H1 (cell line): ENCODE results near the gene TPSAB1. TPM values are rescaled to one million over a fixed set of nuclear protein-coding genes. Genes with fewer than 3 reads are reported as not detected.

Experiments
- CTCF ChIA-PET: fragments of 300-600 bp; sonication (Branson Sonifier 250); formaldehyde crosslinking; loops from one replicate; lab custom pipeline; 2021; ENCODE audit not compliant: partially characterized antibody; lab: Charles Lee
- POLR2A ChIA-PET: fragments of 300-600 bp; sonication (Branson Sonifier 250); formaldehyde crosslinking; loops from one replicate; lab custom pipeline; 2021; ENCODE audit warnings: inconsistent platforms; ENCODE audit not compliant: partially characterized antibody; lab: Charles Lee
- DNase-seq, 2 experiments: peaks; one replicate each; pipeline versions ENCODE4 v3.0.0 to v3.0.0-alpha.2; 2010 to 2022; ENCODE audit warnings: low spot score in 2 of 2, low read depth in 1 of 2, mixed read lengths in 1 of 2
- FAIRE-seq: peaks from 2 replicates; lab custom pipeline; 2011; peaks lifted over from hg19 to GRCh38; lab: Jason Lieb, UNC
- H2AFZ ChIP-seq: 2 replicates; pipeline ENCODE4 v1.8.1; 2012; ENCODE audit warnings: low read length, inconsistent platforms
- H2AK5ac ChIP-seq: 2 replicates; pipeline ENCODE4 v1.6.1; 2013; ENCODE audit warnings: low read depth, low read length
- H2BK120ac ChIP-seq: replicated peaks from 2 replicates; pipeline ENCODE3; 2013; ENCODE audit warnings: low read depth, low read length, inconsistent platforms
- H2BK12ac ChIP-seq: 2 replicates; pipeline ENCODE4 v1.6.1; 2013; ENCODE audit warnings: low read depth, low read length
- H2BK15ac ChIP-seq: 2 replicates; pipeline ENCODE4 v1.6.1; 2013; ENCODE audit warnings: low read length
- H2BK20ac ChIP-seq: 2 replicates; pipeline ENCODE4 v1.6.1; 2013; ENCODE audit warnings: low read length
- H2BK5ac ChIP-seq: 2 replicates; pipeline ENCODE4 v1.6.1; 2013; ENCODE audit warnings: low read depth, low read length
- H3K14ac ChIP-seq: 2 replicates; pipeline ENCODE4 v1.6.1; 2013; ENCODE audit warnings: inconsistent platforms; ENCODE audit not compliant: insufficient read length
- H3K18ac ChIP-seq: 2 replicates; pipeline ENCODE4 v1.6.1; 2013; ENCODE audit warnings: low read length; ENCODE audit errors: extremely low read depth
- H3K23ac ChIP-seq: 2 replicates; pipeline ENCODE4 v1.6.1; 2013; ENCODE audit warnings: inconsistent platforms; ENCODE audit not compliant: insufficient read length
- H3K23me2 ChIP-seq: 2 replicates; pipeline ENCODE4 v1.6.1; 2013; ENCODE audit warnings: low read depth, low read length
- H3K27ac ChIP-seq: 2 replicates; pipeline ENCODE4 v1.6.1; 2011; ENCODE audit warnings: low read depth, low read length, inconsistent platforms
- H3K27me3 ChIP-seq, 4 experiments: replicated peaks in 1 of 4; 1 replicate in 1 of 4; 2 replicates in 3 of 4; pipeline versions ENCODE4 v1.6.1 to v1.8.1; 2011 to 2013; ENCODE audit warnings: low read length in 3 of 4, mild to moderate bottlenecking in 3 of 4, inconsistent platforms in 2 of 4, mixed read lengths in 2 of 4, moderate library complexity in 1 of 4; ENCODE audit not compliant: control insufficient read depth in 3 of 4, insufficient read depth in 3 of 4; ENCODE audit errors: extremely low read depth in 1 of 4
- H3K36me3 ChIP-seq, 4 experiments: 2 replicates each; pipeline versions ENCODE4 v1.6.1 to v1.8.1; 2011 to 2013; ENCODE audit warnings: mild to moderate bottlenecking in 4 of 4, low read length in 3 of 4, moderate library complexity in 2 of 4, control low read depth in 1 of 4, inconsistent platforms in 1 of 4; ENCODE audit not compliant: insufficient read depth in 4 of 4, control insufficient read depth in 2 of 4
- H3K4ac ChIP-seq: replicated peaks from 2 replicates; pipeline ENCODE3; 2013; ENCODE audit warnings: low read length, low read depth, mixed read lengths, inconsistent platforms; ENCODE audit not compliant: insufficient read length
- H3K4me1 ChIP-seq, 4 experiments: replicated peaks in 1 of 4; 1 replicate in 1 of 4; 2 replicates in 3 of 4; pipeline versions ENCODE4 v1.6.1 to v1.8.1; 2011 to 2013; ENCODE audit warnings: low read length in 3 of 4, inconsistent platforms in 2 of 4, mixed read lengths in 1 of 4; ENCODE audit not compliant: insufficient read depth in 4 of 4, control insufficient read depth in 3 of 4
- H3K4me2 ChIP-seq, 2 experiments: 2 replicates each; pipeline versions ENCODE4 v1.6.1 to v1.8.1; 2011 to 2013; ENCODE audit warnings: low read depth in 2 of 2, low read length in 2 of 2, control low read depth in 1 of 2, inconsistent platforms in 1 of 2, mild to moderate bottlenecking in 1 of 2; ENCODE audit not compliant: insufficient read depth in 1 of 2
- H3K4me3 ChIP-seq, 4 experiments: fragments of 200-600, 300-600 bp in 1 of 4; sonication (generic), shearing (Covaris generic), sonication (Bioruptor Twin) in 1 of 4; 2 replicates each; pipeline versions ENCODE4 v1.5.1 to v1.8.1; 2011 to 2016; ENCODE audit warnings: low read length in 4 of 4, low read depth in 3 of 4, control low read depth in 2 of 4, inconsistent platforms in 2 of 4, mild to moderate bottlenecking in 2 of 4, mixed read lengths in 1 of 4, moderate library complexity in 1 of 4; ENCODE audit not compliant: insufficient read depth in 2 of 4; ENCODE audit errors: extremely low read depth in 1 of 4
- H3K56ac ChIP-seq: replicated peaks from 2 replicates; pipeline ENCODE3; 2013; ENCODE audit warnings: low read depth, mild to moderate bottlenecking, mixed read lengths, low read length, inconsistent platforms; ENCODE audit not compliant: insufficient read length
- H3K79me1 ChIP-seq: 2 replicates; pipeline ENCODE4 v1.6.1; 2013; ENCODE audit warnings: low read depth, low read length, control low read depth
- H3K79me2 ChIP-seq, 2 experiments: 2 replicates each; pipeline versions ENCODE4 v1.6.1 to v1.8.1; 2012 to 2013; ENCODE audit warnings: low read length in 2 of 2, mild to moderate bottlenecking in 2 of 2, inconsistent platforms in 1 of 2; ENCODE audit not compliant: insufficient read depth in 2 of 2, control insufficient read depth in 1 of 2
- H3K9ac ChIP-seq, 4 experiments: replicated peaks in 1 of 4; 1 replicate in 1 of 4; 2 replicates in 3 of 4; pipeline versions ENCODE4 v1.6.1 to v1.8.1; 2011 to 2013; ENCODE audit warnings: low read depth in 3 of 4, low read length in 3 of 4, control low read depth in 2 of 4, mild to moderate bottlenecking in 2 of 4, moderate library complexity in 2 of 4, inconsistent platforms in 1 of 4; ENCODE audit errors: extremely low read depth in 1 of 4
- H3K9me3 ChIP-seq, 2 experiments: 2 replicates each; pipeline versions ENCODE4 v1.6.1 to v1.8.1; 2012 to 2013; ENCODE audit warnings: mild to moderate bottlenecking in 2 of 2, moderate library complexity in 2 of 2, control low read depth in 1 of 2, inconsistent platforms in 1 of 2, low read depth in 1 of 2, low read length in 1 of 2, mixed read lengths in 1 of 2; ENCODE audit not compliant: insufficient read depth in 2 of 2
- H4K20me1 ChIP-seq, 2 experiments: replicated peaks in 1 of 2; 2 replicates each; pipeline versions ENCODE3 to v1.8.1; 2011 to 2013; ENCODE audit warnings: inconsistent platforms in 2 of 2, low read length in 2 of 2, mild to moderate bottlenecking in 1 of 2; ENCODE audit not compliant: insufficient read depth in 2 of 2, control insufficient read depth in 1 of 2
- H4K5ac ChIP-seq: 2 replicates; pipeline ENCODE4 v1.6.1; 2013; ENCODE audit warnings: low read length, low read depth, mixed read lengths, inconsistent platforms; ENCODE audit not compliant: insufficient read length
- H4K8ac ChIP-seq: 2 replicates; pipeline ENCODE4 v1.8.0; 2013; ENCODE audit warnings: mild to moderate bottlenecking, moderate library complexity, low read length, inconsistent platforms; ENCODE audit not compliant: insufficient read depth; ENCODE audit errors: extremely low read depth
- H4K91ac ChIP-seq: replicated peaks from 2 replicates; pipeline ENCODE3; 2013; ENCODE audit warnings: low read length, mixed read lengths, inconsistent platforms; ENCODE audit not compliant: insufficient read length
- ATF2 ChIP-seq: IDR thresholded peaks from 2 replicates; pipeline ENCODE4 v1.6.1; 2012; ENCODE audit warnings: low read length, inconsistent platforms
- ATF3 ChIP-seq: IDR thresholded peaks from 2 replicates; pipeline ENCODE4 v1.6.1; 2011; ENCODE audit warnings: low read depth, mild to moderate bottlenecking, low read length; ENCODE audit not compliant: insufficient read depth
- CBX5 ChIP-seq: fragments of 300-800, 300-1000 bp; sonication (generic); IDR thresholded peaks from 2 replicates; pipeline ENCODE4 v1.7.1; 2016; ENCODE audit warnings: antibody characterized with exemption, low read length, low read depth
- POU5F1 ChIP-seq: IDR thresholded peaks from 2 replicates; pipeline ENCODE4 v1.6.1; 2011; ENCODE audit warnings: low read depth, mild to moderate bottlenecking, low read length, moderate library complexity
- SAP30 ChIP-seq: fragments of 300-600 bp; sonication (generic); IDR thresholded peaks from 2 replicates; pipeline ENCODE4 v1.7.1; 2012; ENCODE audit warnings: low read length, moderate library complexity, mild to moderate bottlenecking, inconsistent platforms; ENCODE audit not compliant: insufficient read depth, insufficient replicate concordance
- SP1 ChIP-seq: IDR thresholded peaks from 2 replicates; pipeline ENCODE4 v1.6.1; 2011; ENCODE audit warnings: low read depth, low read length
- SRF ChIP-seq: IDR thresholded peaks from 2 replicates; pipeline ENCODE4 v1.6.1; 2011; ENCODE audit warnings: mild to moderate bottlenecking, low read depth, low read length, moderate library complexity
- TAF1 ChIP-seq: IDR thresholded peaks from 2 replicates; pipeline ENCODE4 v1.6.1; 2011; ENCODE audit warnings: mild to moderate bottlenecking, low read depth, low read length
- TAF7 ChIP-seq: optimal IDR thresholded peaks from 2 replicates; pipeline ENCODE3; 2011; ENCODE audit warnings: low read depth, mild to moderate bottlenecking, inconsistent platforms, low read length, moderate library complexity, borderline replicate concordance
- WGBS, 2 experiments: shearing (Covaris generic) in 1 of 2; methylation state at CpG; one replicate each; pipeline versions ENCODE4 v1.1.6 to v1.1.7; 2013 to 2015; ENCODE audit warnings: low lambda C conversion rate in 2 of 2, mixed read lengths in 2 of 2, inconsistent platforms in 1 of 2, low coverage in 1 of 2, missing lambda C conversion rate in 1 of 2; ENCODE audit not compliant: insufficient replicate concordance in 2 of 2, insufficient coverage in 1 of 2, insufficient read length in 1 of 2; ENCODE audit errors: extremely low coverage in 1 of 2, missing lambda C conversion rate in 1 of 2; 5-methylcytosine and 5-hydroxymethylcytosine counted together
- polyA plus RNA-seq, 7 experiments: library from polyadenylated mRNA; depleted of rRNA in 3 of 7; stranded (reverse) in 5 of 7; unstranded in 2 of 7; fragments of >200 nt in 5 of 7; fragments of 200-250 nt in 2 of 7; gene quantifications; 1 replicate in 5 of 7; 2 replicates in 1 of 7; 4 replicates in 1 of 7; pipeline versions ENCODE4 v1.2.1 to v1.2.3, GENCODE V29; 2011 to 2013; ENCODE audit warnings: missing spikeins in 2 of 7, mixed read lengths in 2 of 7
- total RNA-seq: library from RNA; stranded (reverse); fragmentation: NEBNext Ultra II Directional; extraction: Animal tissue kit (Norgen Biotek cat#: 25700); gene quantifications from 2 replicates; pipeline ENCODE4 v1.2.1, GENCODE V29; 2021

Gene TPSAB1
- total and polyA plus RNA-seq, 2 of the 8 experiments (the other 6 are each of a cell fraction or from before 2014, with no cell fraction given): 0.09 TPM; not detected in 1

GRCh38 chr16:1275791-1276579, 35.5 kb downstream of the TPSAB1 start:
- CTCF ChIA-PET: interaction anchor here (0.7 to 1.7 kb wide), 2 partner anchors 8 to 10 kb away, joined by 3 to 5 read pairs; no protein-coding TSS in a partner anchor
- no peak overlapping the region for H2AFZ ChIP-seq
- H2BK120ac ChIP-seq: no peak overlapping the region
- H3K4me2 ChIP-seq: no peak overlapping the region
- H3K14ac ChIP-seq: no peak overlapping the region
- H3K23me2 ChIP-seq: peaks cover 3% of the 10 kb centered on the region; the same call in 1 of the 2 replicates
- no peak overlapping the region for H3K27ac ChIP-seq
- H2BK5ac ChIP-seq: no peak overlapping the region
- H4K5ac ChIP-seq: no peak overlapping the region
- H2AK5ac ChIP-seq: no peak overlapping the region
- DNase-seq: no peak
- no peak overlapping the region for H3K4me3 ChIP-seq
- peak overlapping the region; percentile 68; the same call in 1 of the 2 replicates for H4K8ac ChIP-seq
- no peak overlapping the region for H3K9ac ChIP-seq
- H3K4me1 ChIP-seq: peaks cover 0 to 11% (median 6%) of the 10 kb centered on the region in 4 experiments; a peak in 6 of 7 replicates
- no peak overlapping the region for H2BK12ac ChIP-seq
- no peak overlapping the region; the same call in 1 of the 2 replicates for H2BK20ac ChIP-seq
- peaks cover 0 to 2% of the 10 kb centered on the region in 2 experiments for H4K20me1 ChIP-seq
- H3K18ac ChIP-seq: no peak overlapping the region; the same call in 1 of the 2 replicates
- H3K9me3 ChIP-seq: no peaks in the 10 kb centered on the region
- no peak overlapping the region for H3K56ac ChIP-seq
- 93% methylated on average over 24 of the region's 30 CpGs; no CpG with 5 or more reads in 1 of the 2 experiments for whole genome bisulfite sequencing, 2 experiments
- H4K91ac ChIP-seq: no peak overlapping the region
- POLR2A ChIA-PET: interaction anchor here (1.0 to 1.5 kb wide), 4 partner anchors 10 to 42 kb away, joined by 3 read pairs; partner anchors contain the start of gene UBE2I
- no peaks in the 10 kb centered on the region for H3K36me3 ChIP-seq
- H3K4ac ChIP-seq: no peak overlapping the region
- no peaks in the 10 kb centered on the region for H3K79me1 ChIP-seq
- no peak overlapping the region for H3K23ac ChIP-seq
- H2BK15ac ChIP-seq: no peak overlapping the region
- H3K27me3 ChIP-seq: no peaks in the 10 kb centered on the region
- no peak for FAIRE-seq
- no peaks in the 10 kb centered on the region for H3K79me2 ChIP-seq
- TF ChIP-seq TAF1: no peak
- TF ChIP-seq ATF3: no peak
- TF ChIP-seq SRF: no peak
- TF ChIP-seq TAF7: no peak
- TF ChIP-seq SP1: no peak
- TF ChIP-seq POU5F1: no peak
- TF ChIP-seq ATF2: no peak
- no peak for TF ChIP-seq CBX5
- TF ChIP-seq SAP30: no peak
